Nephron progenitor cell (in vitro differentiated cells): ENCODE measurements around the gene UBXN4.

Source experiments
- DNase-seq: peaks from one replicate; pipeline ENCODE4 v3.0.0; 2021
- H3K27ac Mint-ChIP-seq: 2 replicates; pipeline ENCODE4 v1.8.0; 2021; ENCODE audit warnings: mild to moderate bottlenecking, moderate library complexity, mixed read lengths
- H3K27me3 Mint-ChIP-seq: 2 replicates; pipeline ENCODE4 v1.8.0; 2021; ENCODE audit warnings: mild to moderate bottlenecking, low read depth, mixed read lengths; ENCODE audit not compliant: poor library complexity
- H3K36me3 Mint-ChIP-seq: 2 replicates; pipeline ENCODE4 v1.8.0; 2021; ENCODE audit warnings: low read depth, mixed read lengths
- H3K4me1 Mint-ChIP-seq: 2 replicates; pipeline ENCODE4 v1.8.0; 2021; ENCODE audit warnings: mixed read lengths
- H3K4me3 Mint-ChIP-seq: 2 replicates; pipeline ENCODE4 v1.8.0; 2021; ENCODE audit warnings: mild to moderate bottlenecking, moderate library complexity, mixed read lengths
- H3K9me3 Mint-ChIP-seq: 2 replicates; pipeline ENCODE4 v1.8.0; 2021; ENCODE audit warnings: mild to moderate bottlenecking, moderate library complexity, mixed read lengths
- TF ChIP-seq, protein P1 (sequence below): fragments of 200-600 bp; sonication (generic); IDR thresholded peaks from 2 replicates; pipeline ENCODE4 v1.5.0; 2021; ENCODE audit warnings: antibody characterized with exemption

The UBXN4 gene

DNA sequence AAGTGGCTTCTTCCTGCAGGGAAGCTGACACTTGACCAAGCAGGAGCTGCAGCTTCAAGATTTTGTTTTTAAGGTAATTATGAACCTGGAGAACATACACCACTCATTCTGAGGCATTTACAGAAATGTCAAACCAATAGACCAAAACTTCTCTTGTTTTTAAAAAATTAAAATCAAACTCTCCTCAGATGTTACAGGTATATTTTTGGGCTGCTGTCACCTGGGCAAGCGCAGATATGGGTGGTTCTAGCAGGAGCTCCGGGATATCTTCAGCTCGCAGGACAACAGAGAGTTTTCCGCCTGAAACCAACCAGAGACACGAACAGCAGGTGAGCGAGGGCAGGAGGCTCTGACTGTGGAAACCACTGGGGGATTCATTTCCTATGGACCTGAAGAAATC, 91.2 kb downstream of the UBXN4 start:
- H3K27me3 Mint-ChIP-seq: peaks cover 3% of the 10 kb centered on the region
- H3K4me1 Mint-ChIP-seq: peaks cover 28% of the 10 kb centered on the region
- peaks cover 8% of the 10 kb centered on the region for H3K9me3 Mint-ChIP-seq
- peak overlapping the region; percentile 68 for H3K27ac Mint-ChIP-seq
- H3K4me3 Mint-ChIP-seq: no peak overlapping the region
- no peak for DNase-seq
- peaks cover 4% of the 10 kb centered on the region for H3K36me3 Mint-ChIP-seq
- TF ChIP-seq, protein P1, sequence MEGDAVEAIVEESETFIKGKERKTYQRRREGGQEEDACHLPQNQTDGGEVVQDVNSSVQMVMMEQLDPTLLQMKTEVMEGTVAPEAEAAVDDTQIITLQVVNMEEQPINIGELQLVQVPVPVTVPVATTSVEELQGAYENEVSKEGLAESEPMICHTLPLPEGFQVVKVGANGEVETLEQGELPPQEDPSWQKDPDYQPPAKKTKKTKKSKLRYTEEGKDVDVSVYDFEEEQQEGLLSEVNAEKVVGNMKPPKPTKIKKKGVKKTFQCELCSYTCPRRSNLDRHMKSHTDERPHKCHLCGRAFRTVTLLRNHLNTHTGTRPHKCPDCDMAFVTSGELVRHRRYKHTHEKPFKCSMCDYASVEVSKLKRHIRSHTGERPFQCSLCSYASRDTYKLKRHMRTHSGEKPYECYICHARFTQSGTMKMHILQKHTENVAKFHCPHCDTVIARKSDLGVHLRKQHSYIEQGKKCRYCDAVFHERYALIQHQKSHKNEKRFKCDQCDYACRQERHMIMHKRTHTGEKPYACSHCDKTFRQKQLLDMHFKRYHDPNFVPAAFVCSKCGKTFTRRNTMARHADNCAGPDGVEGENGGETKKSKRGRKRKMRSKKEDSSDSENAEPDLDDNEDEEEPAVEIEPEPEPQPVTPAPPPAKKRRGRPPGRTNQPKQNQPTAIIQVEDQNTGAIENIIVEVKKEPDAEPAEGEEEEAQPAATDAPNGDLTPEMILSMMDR: no peak
